ENCODE data around the gene SAYSD1.

SAYSD1 gene

GRCh38 chr6:39056191-39056590 lies 58.8 kb downstream of the SAYSD1 start:
- DNase-seq, result no peak

GRCh38 chr6:39055661-39056060 lies 59.3 kb downstream of the SAYSD1 start:
- DNase-seq, result no peak

GRCh38 chr6:39054577-39055142 lies 60.3 kb downstream of the SAYSD1 start:
- no peak for DNase-seq
